Measurements from ENCODE around the gene ARHGEF5. TPM values are rescaled to one million over a fixed set of nuclear protein-coding genes. Genes with fewer than 3 reads are reported as not detected.

The ARHGEF5 gene
- total RNA-seq, 1 experiment from 2014 or later: 44.2 TPM

DNA sequence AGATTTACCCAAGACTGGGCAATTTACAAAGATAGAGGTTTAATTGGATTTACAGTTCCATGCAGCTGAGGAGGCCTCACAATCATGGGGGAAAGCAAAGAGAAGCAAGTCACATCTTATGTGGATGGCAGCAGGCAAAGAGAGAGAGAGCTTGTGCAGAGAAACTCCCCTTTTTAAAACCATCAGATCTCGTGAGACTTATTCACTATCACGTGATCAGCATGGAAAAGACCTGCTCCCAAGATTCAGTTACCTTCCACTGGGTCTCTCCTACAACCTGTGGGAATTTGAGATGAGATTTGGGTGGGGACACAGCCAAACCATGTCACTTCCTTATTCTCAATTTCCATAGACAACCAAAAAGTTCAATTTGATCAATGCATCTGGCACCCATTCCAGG is 73.2 kb downstream of the ARHGEF5 start (continued):
- TF ChIP-seq, protein P1, sequence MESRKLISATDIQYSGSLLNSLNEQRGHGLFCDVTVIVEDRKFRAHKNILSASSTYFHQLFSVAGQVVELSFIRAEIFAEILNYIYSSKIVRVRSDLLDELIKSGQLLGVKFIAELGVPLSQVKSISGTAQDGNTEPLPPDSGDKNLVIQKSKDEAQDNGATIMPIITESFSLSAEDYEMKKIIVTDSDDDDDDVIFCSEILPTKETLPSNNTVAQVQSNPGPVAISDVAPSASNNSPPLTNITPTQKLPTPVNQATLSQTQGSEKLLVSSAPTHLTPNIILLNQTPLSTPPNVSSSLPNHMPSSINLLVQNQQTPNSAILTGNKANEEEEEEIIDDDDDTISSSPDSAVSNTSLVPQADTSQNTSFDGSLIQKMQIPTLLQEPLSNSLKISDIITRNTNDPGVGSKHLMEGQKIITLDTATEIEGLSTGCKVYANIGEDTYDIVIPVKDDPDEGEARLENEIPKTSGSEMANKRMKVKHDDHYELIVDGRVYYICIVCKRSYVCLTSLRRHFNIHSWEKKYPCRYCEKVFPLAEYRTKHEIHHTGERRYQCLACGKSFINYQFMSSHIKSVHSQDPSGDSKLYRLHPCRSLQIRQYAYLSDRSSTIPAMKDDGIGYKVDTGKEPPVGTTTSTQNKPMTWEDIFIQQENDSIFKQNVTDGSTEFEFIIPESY (IDR thresholded peaks at IDR 0.05; ENCODE audit: extremely low read depth, insufficient replicate concordance, low read length): no peak
- TF ChIP-seq POLR2AphosphoS5 (IDR thresholded peaks at IDR 0.05; ENCODE audit: low read depth, low read length): no peak

Other genes with a start within 250 kb of the ARHGEF5 start
- not detected for gene OR2A2, start 245.8 kb upstream of the ARHGEF5 start, total RNA-seq (2021; ENCODE audit: unreplicated experiment)
- not detected for gene OR2A14, start 232.2 kb upstream of the ARHGEF5 start, total RNA-seq (2021; ENCODE audit: unreplicated experiment)
- 6.0 TPM for gene CTAGE4, start 171.9 kb upstream of the ARHGEF5 start, total RNA-seq (2021; ENCODE audit: unreplicated experiment)
- gene ARHGEF35, start 159.6 kb upstream of the ARHGEF5 start, total RNA-seq (2021; ENCODE audit: unreplicated experiment): 17.4 TPM
- gene OR2A42, start 115.8 kb upstream of the ARHGEF5 start, total RNA-seq (2021; ENCODE audit: unreplicated experiment): not detected
- 8.1 TPM for gene OR2A7, start 90.6 kb upstream of the ARHGEF5 start, total RNA-seq (2021; ENCODE audit: unreplicated experiment)
- 6.1 TPM for gene CTAGE8, start 86.1 kb upstream of the ARHGEF5 start, total RNA-seq (2021; ENCODE audit: unreplicated experiment)
- gene OR2A1, start 43.0 kb upstream of the ARHGEF5 start, total RNA-seq (2021; ENCODE audit: unreplicated experiment): not detected
- gene NOBOX, start 48.3 kb downstream of the ARHGEF5 start, total RNA-seq (2021; ENCODE audit: unreplicated experiment): not detected

Measured in HCT116 (cell line).